NCI-H1694 treated with DMSO at 0.1 percent for 48 hours (cell line): ENCODE data around the gene AZU1.

Experiments
- DNase-seq: peaks from one replicate; lab custom pipeline; 2025; lab: John Stamatoyannopoulos, UW

The AZU1 gene

GRCh38 chr19:855566-856120, 28.0 kb downstream of the AZU1 start:
- DNase-seq: no peak

GRCh38 chr19:858284-858683, 30.6 kb downstream of the AZU1 start:
- DNase-seq: no peak

- DNase-seq: no peak
These were observed 31.5 kb downstream of the AZU1 start, which contains the start of gene CFD for GRCh38 chr19:858868-859843. Gene CFD (plus strand): TSS chr19:859664. CDS start chr19:859690, 26 bp downstream.

GRCh38 chr19:861141-861755, 33.6 kb downstream of the AZU1 start:
- no peak for DNase-seq

GRCh38 chr19:861756-862580, 34.3 kb downstream of the AZU1 start:
- no peak for DNase-seq

GRCh38 chr19:862581-863314, 35.1 kb downstream of the AZU1 start:
- DNase-seq: no peak

- no peak for DNase-seq
These were observed 35.6 kb downstream of the AZU1 start for GRCh38 chr19:863315-863620.

GRCh38 chr19:866769-867300, 39.2 kb downstream of the AZU1 start:
- DNase-seq: no peak

- no peak for DNase-seq
These were observed 39.7 kb downstream of the AZU1 start for GRCh38 chr19:867301-867793.

- DNase-seq: no peak
These were observed 40.3 kb downstream of the AZU1 start for GRCh38 chr19:867855-868457.

- no peak for DNase-seq
These were observed 41.0 kb downstream of the AZU1 start for GRCh38 chr19:868458-869244.

GRCh38 chr19:869245-870177, 41.9 kb downstream of the AZU1 start:
- DNase-seq: no peak

GRCh38 chr19:870314-870713, 42.7 kb downstream of the AZU1 start:
- DNase-seq: no peak

GRCh38 chr19:870963-871401, 43.3 kb downstream of the AZU1 start:
- DNase-seq: peak; percentile 51

- peak; percentile 7 for DNase-seq
These were observed 44.0 kb downstream of the AZU1 start for GRCh38 chr19:871446-872265.

- no peak for DNase-seq
These were observed 44.8 kb downstream of the AZU1 start for GRCh38 chr19:872266-872951.

- DNase-seq: no peak
These were observed 45.4 kb downstream of the AZU1 start for GRCh38 chr19:873084-873483.
